ENCODE results near the gene CNOT3.

The CNOT3 gene

DNA sequence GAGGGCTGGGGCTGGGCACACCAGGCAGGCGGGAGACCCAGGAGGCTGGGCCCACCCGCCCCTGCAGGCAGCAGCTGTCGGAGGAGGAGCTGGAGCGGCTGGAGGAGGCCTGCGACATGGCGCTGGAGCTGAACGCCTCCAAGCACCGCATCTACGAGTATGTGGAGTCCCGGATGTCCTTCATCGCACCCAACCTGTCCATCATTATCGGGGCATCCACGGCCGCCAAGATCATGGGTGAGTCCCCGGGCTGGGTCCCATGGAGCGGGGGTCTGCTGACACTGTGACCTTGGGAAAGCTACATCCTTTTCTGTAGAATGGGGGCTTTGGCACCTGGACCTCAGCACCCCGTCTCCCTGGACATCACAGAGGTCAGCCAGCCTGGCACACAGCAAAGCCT lies 13.9 kb upstream of the CNOT3 start:
- DNase-seq, result no peak

DNA sequence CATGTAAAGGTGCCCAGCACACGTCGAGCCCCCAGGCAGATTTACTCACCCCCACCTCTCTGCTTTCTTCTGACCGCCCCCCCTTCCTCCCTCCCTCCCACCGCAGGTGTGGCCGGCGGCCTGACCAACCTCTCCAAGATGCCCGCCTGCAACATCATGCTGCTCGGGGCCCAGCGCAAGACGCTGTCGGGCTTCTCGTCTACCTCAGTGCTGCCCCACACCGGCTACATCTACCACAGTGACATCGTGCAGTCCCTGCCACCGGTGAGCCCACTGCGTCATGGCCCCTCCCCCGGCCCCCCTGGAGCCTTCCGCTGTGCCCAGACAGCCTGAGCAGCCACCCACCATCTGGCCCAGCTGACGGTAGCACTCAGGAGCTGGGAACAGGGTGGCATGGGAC lies 13.2 kb upstream of the CNOT3 start:
- no peak for DNase-seq

DNA sequence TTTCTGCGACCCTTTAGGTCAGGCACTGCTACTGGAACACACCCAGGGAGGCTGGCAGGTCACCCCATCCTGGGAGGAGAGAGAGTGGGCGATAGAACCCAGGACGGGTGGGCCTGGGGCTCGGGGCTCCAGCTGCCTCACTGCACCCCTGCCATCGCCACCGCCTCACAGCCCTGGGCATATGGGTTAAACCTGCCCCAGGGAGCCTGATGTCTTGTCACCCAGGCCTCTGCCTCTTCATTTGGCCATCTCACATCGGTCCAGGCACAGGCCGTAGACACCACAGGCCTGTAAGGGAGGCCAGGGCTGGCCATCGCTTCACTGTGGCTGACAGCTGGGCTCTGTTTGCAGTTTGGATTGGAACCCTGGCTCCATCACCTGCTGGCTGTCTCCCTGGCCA lies 11.8 kb upstream of the CNOT3 start:
- no peak for DNase-seq

DNA sequence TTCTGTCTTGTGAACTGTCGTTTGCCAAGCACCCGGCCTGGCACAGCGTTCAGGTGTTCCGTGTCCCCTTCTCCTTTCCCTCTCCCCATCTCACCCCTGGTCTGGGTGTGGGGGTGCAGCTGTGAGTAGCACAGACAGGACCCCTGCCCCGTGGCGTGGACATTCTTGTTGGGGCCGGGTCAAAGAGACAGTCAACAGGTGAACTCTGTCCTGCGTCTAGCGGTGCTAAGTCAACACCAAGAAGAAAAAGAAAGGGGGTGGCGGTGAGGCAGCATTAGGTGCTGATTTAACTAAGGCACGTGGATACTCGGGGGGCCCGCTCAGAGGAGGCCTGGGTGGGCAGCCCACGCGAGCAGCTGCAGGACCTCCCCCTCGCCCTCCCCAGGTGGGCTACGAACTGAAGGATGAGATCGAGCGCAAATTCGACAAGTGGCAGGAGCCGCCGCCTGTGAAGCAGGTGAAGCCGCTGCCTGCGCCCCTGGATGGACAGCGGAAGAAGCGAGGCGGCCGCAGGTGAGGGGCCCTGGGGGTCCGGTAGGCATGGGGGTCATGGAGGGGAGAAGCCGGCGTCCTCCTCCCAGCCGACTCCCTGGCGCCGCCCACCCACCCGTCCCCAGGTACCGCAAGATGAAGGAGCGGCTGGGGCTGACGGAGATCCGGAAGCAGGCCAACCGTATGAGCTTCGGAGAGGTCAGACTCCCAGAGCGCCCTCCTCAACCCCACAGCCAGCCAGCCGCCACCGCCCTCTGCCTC lies 9.7 kb upstream of the CNOT3 start:
- no peak for DNase-seq

DNA sequence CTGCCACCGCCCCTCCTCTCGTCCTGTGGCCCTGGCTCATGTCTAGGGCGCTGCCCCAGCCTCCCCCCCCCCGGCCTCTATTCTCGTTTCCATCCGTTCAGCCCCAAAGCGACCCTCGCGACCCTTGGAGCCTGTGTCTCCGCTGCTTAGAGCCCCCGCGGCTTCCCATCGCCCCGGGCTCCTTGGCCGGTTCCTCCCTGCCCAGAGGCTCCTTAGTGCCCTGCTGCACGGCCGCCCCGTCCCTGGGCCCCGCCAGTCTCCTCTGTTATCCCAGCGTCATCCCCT lies 9.2 kb upstream of the CNOT3 start:
- DNase-seq, result no peak

DNA sequence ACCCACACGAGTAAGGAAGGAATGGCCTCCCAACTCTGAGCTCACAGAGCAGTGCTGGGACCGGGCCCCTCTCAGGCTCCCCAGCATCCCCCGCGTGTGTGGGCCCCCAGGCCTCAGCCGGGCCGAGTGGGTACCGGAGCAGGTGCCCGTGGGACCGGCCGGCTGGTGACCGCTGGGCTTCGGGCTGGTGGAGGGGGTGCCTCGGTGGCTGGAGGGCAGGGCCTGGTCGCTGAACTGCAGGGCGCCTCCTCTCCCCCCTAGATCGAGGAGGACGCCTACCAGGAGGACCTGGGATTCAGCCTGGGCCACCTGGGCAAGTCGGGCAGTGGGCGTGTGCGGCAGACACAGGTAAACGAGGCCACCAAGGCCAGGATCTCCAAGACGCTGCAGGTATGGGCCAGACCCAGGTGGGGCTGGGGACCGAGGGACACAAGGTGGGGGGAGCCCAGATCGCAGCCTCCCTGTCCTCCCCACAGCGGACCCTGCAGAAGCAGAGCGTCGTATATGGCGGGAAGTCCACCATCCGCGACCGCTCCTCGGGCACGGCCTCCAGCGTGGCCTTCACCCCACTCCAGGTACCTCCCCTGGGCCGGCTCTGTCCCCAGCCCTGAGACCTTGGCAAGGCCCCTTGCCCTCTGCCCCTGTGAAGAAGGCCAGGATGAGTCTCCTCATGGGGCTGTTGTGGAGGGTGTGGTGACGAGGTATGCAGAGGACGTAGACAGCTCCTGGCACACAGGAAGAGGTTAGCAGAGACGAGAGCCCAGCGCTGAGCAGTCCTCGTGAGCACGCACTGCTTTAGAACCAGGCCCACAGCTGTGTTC lies 8.6 kb upstream of the CNOT3 start:
- DNase-seq, result no peak

DNA sequence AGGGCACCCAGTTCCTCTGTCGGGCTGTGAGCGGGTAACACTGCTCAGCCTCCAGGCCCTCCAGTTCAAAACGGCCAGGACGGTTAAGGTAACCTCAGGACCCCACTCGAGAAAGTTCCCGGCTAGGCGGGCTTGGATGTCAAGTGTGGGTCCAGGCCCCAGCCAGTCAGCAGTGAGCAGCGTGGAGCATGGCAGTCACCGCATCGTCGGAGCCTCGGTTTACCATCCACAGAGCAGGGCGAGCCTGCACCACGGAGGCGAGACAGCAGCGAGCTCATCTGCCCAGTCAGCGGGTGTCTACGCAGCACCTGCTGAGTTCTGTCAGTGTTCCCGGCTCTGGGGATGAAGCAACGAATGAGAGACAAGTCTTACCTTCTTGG lies 8.0 kb upstream of the CNOT3 start:
- DNase-seq, result no peak

DNA sequence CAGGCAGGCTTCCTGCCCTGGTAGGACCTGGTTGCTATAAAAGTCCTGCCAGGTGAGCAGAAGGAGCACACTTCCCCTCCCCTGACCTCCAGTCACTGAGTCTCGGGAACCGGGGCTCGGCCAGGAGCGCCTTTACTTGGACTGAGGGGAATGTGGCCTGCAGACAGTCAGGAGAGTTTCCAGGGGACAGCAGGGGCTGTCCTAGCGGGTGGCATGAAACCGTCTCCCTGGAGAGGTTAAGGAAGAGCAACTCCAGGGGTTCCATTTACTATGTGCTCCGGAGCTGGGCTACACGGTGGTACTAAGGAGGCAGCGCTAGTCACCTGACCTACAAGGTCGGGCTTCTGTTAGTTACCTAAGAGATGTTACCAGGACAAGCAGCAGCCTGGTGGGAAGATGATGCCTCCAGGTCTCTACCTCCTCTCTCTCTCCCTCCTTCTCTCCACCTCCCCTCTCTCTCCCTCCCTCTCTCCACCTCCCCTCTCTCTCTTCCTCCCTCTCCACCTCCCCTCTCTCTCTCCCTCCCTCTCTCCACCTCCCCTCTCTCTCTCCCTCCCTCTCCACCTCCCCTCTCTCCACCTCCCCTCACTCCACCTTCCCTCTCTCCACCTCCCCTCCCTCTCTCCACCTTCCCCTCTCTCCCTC lies 4.1 kb upstream of the CNOT3 start:
- DNase-seq, result peak; percentile 54

DNA sequence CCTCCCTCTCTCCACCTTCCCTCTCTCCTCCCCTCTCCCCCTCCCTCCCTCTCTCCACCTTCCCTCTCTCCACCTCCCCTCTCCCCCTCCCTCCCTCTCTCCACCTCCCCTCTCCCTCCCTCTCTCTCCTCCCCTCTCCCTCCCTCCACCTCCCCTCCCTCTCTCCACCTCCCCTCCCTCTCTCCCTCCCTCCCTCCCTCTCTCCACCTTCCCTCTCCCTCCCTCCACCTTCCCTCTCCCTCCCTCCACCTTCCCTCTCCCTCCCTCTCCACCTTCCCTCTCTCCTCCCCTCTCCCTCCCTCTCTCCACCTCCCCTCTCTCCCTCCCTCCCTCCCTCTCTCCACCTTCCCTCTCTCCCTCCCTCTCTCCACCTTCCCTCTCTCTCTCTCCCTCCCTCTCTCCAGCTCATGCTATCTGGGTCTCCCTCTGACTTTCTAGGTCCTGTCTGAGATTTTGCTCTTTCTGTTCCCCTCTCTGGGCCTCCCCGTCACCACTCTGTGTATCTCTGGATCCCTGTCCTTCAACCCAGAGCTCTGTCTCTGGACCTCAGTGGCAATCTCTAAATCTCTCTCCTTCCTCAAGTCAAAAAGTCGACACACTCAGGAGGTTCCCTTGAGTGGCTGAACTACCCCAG lies 3.5 kb upstream of the CNOT3 start:
- no peak for DNase-seq

DNA sequence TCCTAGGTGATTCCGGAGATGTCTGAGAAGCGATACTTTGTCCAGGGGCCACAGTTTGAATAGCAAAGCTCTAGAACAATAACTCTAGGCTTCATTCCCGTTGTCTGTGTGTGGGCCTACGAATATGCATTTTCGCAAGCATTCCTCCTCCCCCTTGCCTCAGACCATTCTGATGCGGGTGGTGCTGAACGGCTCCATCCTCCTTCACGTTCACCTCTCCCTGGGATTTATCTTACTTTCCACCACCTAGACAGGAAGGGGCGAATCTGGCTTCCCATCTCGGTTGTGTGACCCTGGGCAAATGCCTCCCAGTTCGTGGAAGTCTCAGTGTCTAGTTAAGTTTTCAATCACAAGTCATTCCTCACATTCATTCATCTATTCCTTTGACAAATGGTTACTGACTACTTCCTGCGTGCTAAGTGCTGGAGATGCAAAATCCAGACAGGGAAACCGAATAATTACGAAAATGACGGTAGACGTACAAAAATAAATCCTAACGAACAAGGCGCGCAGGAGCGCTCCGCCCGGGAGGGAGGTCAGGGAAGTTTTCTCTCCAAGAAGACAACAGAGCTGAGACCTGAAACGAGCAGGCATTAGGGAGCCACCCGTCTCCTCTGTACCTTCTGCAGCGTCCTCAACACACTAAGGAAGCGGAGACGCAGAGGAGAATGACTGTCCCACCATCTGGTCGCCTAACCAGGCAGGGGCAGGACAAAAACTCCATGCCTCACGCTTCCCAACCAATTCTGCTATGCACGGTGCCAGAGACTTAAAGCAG lies 1.3 kb upstream of the CNOT3 start:
- DNase-seq, result no peak

DNA sequence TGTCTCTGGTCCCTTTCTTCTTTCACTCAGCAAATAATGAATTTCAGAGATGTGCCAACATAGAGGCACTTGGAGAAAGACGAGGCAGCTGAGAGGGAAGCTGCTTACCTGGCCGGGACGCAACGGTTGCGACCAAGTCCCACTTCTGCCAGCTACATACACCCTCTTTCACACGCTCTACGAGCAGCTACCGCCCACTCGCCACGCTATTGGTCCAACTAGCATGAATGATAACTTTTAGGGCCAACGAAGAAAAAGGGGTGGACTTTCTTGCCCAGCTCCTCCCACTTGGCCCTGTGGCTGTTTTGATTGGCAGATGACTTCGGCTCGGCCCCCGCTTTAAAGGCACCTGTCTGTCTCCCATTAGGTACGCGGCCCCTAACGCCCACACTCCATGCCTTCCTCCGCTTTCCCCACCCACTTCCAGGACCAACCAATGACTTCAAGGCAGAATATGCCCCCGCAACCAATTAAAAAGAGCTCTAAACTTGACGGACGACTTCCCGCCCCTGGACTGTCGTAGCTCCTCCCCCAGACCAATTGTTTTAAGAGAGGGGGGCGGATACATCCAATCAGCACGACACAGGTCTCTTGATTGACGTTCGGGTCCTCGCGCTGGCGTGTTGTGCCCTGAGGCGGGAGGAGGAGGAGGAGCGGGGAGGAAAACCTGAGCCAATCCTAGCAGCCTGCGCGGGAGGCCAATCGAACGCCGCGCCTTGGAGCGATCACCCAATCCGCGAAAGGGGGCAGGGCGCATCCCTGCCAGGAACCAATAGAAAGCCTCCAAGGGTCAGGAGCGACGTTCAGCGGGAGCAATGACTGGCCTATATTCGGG lies 481 bp upstream of the CNOT3 start:
- peak; percentile 100 for DNase-seq

DNA sequence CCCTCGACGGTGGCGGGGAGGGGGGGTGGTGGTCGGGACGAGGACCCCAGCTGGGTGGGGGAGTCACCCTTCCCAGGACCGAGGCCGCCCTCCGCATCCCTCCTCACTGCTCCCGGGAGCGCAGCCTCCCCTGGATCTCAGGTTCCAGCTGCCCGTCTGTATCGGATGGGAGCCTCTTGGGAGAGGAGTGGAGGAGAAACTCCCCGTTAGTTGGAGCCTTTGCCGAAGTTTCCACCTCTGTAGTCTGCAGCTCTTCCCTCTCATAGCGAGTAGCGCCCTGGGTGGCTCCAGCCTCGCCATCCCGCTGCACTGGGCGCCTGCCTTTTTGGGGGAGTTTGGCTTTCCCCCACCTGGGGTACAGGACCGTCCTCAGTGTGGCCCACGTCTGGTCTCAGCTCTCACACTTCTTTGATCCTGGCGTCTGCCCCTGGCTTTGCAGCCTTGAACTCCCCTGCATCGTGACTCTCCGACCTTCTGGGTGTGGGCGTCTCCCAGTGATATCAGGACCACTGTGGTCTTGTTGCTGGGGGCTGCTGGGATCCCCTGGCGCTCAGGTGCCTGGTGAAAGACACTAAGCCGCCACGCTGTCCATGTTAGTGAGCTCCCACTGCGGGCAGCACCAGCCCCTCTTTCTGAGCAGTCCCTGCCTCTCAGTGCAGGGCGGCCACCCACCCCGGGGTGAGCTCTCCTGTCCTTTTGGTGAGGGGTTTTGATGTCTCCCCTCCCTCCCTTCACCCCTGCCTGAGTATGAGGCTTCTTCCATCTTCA lies 1.1 kb downstream of the CNOT3 start:
- DNase-seq, result peak; percentile 42

DNA sequence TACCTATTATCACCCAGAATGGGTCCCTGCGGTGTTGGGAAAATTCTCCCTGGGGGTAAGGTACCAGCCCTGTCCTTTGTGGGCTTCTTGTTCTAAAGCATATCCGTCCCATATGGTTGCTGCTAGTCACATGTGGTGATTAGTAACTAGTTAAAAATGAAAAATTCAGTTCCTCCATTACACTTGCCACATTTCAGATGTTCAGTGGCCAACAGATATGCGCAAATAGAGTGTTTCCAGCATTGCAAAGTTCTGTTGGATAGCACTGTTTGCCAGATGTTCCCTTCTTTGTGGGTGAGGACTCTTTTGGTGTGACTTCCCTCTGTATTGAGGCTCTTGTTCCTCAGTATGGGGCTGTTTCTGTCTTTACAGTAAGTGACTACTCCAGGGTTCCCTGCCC lies 3.8 kb downstream of the CNOT3 start:
- DNase-seq, result no peak

DNA sequence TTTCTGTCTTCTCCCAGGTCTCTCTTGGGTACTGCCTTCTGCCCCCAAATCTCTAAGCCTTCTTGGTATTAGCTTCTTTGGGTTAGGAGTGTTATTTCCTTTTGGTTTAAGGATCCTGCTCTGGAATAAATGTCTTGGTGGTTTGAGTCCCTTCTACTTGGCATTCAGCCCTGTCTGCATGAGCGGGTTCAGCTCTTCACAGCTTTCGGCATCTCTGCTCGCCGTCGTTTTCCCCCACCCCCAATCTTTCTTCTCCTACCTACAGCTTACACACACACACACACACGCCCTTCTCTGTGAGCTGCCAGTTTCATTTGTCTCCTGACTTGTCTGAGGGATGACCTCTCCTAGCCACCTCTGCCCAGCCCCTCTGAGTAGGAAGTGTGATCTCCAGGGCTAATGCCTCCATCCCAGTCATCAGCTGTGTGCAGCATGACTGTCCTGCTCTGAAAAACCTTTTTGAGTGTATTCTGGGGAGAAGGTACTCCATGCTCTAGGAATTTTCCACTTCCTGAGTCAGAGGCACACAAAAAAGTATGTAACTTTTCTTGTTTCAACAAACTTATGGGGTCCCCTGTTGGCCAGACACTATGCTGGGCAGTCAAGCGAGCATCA lies 4.7 kb downstream of the CNOT3 start:
- no peak for DNase-seq

DNA sequence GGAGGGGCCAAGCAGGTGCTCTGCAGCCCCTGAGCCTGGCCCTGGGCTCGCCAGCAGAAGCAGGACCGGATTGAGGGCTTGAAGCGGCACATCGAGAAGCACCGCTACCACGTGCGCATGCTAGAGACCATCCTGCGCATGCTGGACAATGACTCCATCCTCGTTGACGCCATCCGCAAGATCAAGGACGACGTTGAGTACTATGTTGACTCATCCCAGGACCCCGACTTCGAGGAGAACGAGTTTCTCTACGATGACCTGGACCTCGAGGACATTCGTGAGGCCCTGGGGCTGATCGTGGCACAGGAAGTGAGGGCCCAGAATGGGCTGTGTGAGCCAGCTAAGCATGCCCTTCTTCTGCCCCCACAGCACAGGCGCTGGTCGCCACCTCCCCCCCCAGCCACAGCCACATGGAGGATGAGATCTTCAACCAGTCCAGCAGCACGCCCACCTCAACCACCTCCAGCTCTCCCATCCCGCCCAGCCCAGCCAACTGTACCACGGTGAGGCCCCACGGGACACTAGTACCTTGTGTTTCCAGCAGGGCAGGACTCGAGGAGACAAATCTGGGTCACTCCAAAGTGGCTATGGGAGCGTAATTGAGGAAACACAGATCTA lies 8.1 kb downstream of the CNOT3 start:
- DNase-seq, result no peak

DNA sequence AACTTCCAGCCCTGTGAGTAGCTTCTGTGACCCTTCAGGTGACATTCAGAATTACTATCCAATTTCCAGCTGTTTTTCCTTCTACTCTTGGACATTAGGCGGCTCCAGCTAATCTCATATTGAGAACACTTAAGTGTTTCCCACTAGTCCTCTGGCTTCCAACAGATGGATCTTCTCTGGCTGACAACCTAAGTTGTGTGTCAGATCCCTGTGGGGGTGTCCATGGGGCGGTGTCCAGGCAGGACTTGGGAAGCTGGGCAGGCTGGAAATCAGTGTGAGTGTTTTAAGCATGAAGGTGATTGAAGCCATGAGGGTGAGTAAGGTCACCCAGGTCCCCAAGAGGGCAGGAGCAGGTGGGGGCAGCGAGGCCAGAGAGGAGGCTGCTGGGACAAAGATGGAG lies 10.1 kb downstream of the CNOT3 start:
- no peak for DNase-seq

DNA sequence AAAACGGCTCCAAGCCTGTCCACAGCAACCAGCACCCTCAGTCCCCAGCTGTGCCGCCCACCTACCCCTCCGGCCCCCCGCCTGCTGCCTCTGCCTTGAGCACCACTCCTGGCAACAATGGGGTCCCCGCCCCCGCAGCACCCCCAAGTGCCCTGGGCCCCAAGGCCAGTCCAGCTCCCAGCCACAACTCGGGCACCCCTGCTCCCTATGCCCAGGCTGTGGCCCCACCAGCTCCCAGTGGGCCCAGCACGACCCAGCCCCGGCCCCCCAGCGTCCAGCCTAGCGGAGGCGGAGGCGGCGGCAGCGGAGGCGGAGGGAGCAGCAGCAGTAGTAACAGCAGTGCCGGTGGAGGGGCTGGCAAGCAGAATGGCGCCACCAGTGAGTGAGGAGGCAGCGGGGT lies 10.6 kb downstream of the CNOT3 start:
- DNase-seq, result no peak

DNA sequence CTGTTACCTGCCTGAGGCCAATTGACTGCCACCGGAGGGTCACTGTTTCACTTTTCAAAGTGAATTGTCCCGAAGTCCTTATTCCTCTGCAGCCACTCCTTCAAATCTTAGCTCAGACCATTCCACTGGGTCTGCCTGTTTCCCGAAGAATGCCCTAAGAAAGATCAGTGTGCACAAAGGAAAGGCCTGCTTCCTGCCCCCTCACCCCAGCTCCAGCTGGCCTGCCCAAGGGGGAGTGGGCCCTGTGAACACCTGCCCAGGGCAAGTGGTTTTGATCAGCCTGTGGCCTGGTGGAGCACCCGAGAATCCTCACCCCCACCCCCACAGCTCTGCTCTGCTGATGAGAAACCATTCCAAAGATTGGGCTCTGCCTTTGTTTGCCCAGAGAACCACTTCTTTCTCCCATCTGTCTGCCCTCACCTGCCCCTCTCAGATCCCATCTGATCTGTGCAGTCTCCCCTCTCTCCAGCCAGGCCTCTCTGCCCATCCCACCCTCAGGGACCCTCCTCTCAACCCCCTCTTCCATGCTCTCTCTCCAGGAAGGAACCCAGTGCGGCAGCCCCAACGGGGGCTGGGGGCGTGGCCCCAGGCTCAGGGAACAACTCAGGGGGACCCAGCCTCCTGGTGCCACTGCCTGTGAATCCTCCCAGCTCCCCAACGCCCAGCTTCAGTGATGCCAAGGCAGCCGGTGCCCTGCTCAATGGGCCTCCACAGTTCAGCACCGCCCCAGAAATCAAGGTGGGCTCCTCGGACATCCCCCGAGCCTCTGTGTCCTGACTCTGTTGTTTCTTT lies 11.7 kb downstream of the CNOT3 start:
- DNase-seq, result no peak

DNA sequence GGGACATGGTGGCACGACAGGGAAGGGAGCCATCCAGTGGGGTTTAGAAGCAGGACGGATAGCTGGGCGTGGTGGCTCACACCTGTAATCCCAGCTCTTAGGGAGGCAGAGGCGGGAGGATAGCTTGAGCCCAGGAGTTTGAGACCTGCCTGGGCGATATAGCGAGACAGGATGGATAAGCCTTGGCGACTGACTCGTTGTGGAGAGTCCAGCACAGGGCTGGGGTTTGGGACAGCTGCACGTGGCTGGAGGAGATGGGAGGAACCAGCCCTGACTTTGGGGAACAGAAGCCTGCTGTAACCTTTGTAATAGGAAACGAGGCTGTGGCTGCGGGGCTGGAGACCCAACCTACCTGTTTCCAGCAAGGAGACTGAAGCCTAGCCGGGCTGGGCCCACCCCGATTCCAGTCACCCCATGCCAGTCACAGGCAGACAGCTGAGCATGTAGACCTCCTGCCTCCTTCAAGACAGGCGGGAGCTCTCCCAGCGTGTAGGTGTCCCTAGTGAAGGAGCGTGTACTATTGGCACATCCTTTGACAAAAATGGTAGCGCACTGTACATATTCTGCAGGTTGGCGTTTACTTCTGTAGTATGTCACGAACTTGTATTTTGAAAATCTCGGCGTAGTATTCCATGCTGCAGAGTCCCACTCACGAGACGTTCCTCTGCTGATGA lies 13.9 kb downstream of the CNOT3 start:
- no peak for DNase-seq
